Ascending aorta (tissue), 2 donors: Measurements from ENCODE around the gene ANKRD42. TPM values are rescaled to one million over a fixed set of nuclear protein-coding genes. Genes with fewer than 3 reads are reported as not detected.

Experiments
- DNase-seq, 2 donors: peaks; one replicate each; pipeline ENCODE4 v3.0.0-alpha.2; 2019; ENCODE audit warnings: low spot score in 2 of 2
- H3K27ac ChIP-seq, 2 donors: fragments of 200-600 bp; sonication (generic); one replicate each; pipeline ENCODE4 v1.5.1; 2016 to 2017; ENCODE audit warnings: mild to moderate bottlenecking in 1 of 2
- H3K27me3 ChIP-seq: fragments of 200-600 bp; sonication (generic); one replicate; pipeline ENCODE4 v1.5.1; 2017
- H3K36me3 ChIP-seq, 2 donors: fragments of 200-600 bp; sonication (generic); one replicate each; pipeline ENCODE4 v1.5.1; 2016
- H3K4me1 ChIP-seq, 2 donors: fragments of 200-600 bp; sonication (generic); one replicate each; pipeline ENCODE4 v1.5.1; 2016 to 2017; ENCODE audit warnings: mild to moderate bottlenecking in 1 of 2
- H3K4me3 ChIP-seq, 2 donors: fragments of 200-600 bp; sonication (generic); one replicate each; pipeline ENCODE4 v1.5.1; 2016 to 2017; ENCODE audit warnings: mild to moderate bottlenecking in 1 of 2
- H3K9me3 ChIP-seq, 2 donors: fragments of 200-600 bp; sonication (generic); one replicate each; pipeline ENCODE4 v1.5.1; 2016
- CTCF ChIP-seq, 3 experiments: fragments of 200-600 bp in 2 of 3; fragments of 450-650 bp in 1 of 3; sonication (generic) in 2 of 3; IDR thresholded peaks; one replicate each; pipeline ENCODE4 v1.5.1; 2016 to 2019; ENCODE audit warnings: antibody characterized with exemption in 3 of 3, mild to moderate bottlenecking in 1 of 3, moderate library complexity in 1 of 3
- intact Hi-C: fragments of 100-400 bp; cut with DNase I; formaldehyde crosslinking; loops from one replicate; pipeline ENCODE4 v1.15.1; 2023
- total RNA-seq: library from RNA; depleted of rRNA; stranded (reverse); fragments of >200 nt; gene quantifications from one replicate; pipeline ENCODE4 v1.1.0, GENCODE V29; 2016

The ANKRD42 gene
- total RNA-seq, 1 donor from 2014 or later: 25.1 TPM

DNA sequence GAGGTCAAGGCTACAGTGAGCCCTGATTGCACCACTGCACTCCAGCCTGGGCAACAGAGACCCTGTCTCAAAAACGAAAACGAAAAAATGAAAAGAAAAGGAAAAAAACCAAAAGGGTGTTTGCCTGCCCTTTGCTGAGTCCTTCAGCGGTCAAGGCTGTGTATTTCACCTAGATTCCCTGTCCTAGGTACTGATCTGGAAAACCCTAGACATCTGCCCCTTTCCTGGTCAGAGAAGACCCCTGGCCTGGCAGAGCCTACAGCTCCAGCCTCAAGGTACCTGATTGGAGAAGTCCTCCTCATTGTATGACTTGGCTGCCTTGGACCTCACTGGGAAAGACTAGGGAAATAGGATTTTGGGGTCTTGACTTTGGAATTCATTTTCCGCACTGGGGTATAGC, 100.7 kb downstream of the ANKRD42 start:
- DNase-seq: no peak
- Histone ChIP-seq H3K4me1 (no peaks in the 10 kb centered on the region), H3K36me3 (no peaks in the 10 kb centered on the region), H3K4me3 (no peak overlapping the region), H3K27me3 (no peaks in the 10 kb centered on the region), H3K9me3 (no peaks in the 10 kb centered on the region), H3K27ac (no peak overlapping the region)
- TF ChIP-seq CTCF (IDR thresholded peaks at IDR 0.05): no peak
- intact Hi-C loops: loop anchor here (10.0 kb wide), 1 partner anchor 521 kb away; no protein-coding TSS in a partner anchor

Other genes with a start within 250 kb of the ANKRD42 start
- gene RAB30, start 121.8 kb upstream of the ANKRD42 start, total RNA-seq: 7.7 TPM
- 19.2 TPM for gene PCF11, start 36.6 kb upstream of the ANKRD42 start, total RNA-seq
- 8.2 TPM for gene CCDC90B, start 92.7 kb downstream of the ANKRD42 start, total RNA-seq